Stimulated activated CD4-positive, alpha-beta T cell treated with anti-CD3 and anti-CD28 coated beads, Interleukin-1b, Interleukin-23, amount 100 ng/mL, for 48 hours (primary cell): ENCODE results near the gene NINL.
A peak's percentile ranks its signal among the peaks of the same experiment; 100 is the strongest.

ENCODE experiments used
- DNase-seq: peaks from one replicate; pipeline ENCODE4 v3.0.0-alpha.2; 2020

Gene NINL

GRCh38 chr20:25460566-25461280 lies 124.6 kb downstream of the NINL start:
- DNase-seq = no peak

- no peak for DNase-seq
These were observed 125.3 kb downstream of the NINL start for GRCh38 chr20:25459916-25460535.

GRCh38 chr20:25459111-25459830 lies 126.1 kb downstream of the NINL start:
- no peak for DNase-seq

GRCh38 chr20:25457886-25458680 lies 127.2 kb downstream of the NINL start:
- DNase-seq = no peak

GRCh38 chr20:25454153-25454900 lies 131.0 kb downstream of the NINL start:
- no peak for DNase-seq

GRCh38 chr20:25453035-25453810 lies 132.1 kb downstream of the NINL start:
- no peak for DNase-seq

GRCh38 chr20:25452333-25452732 lies 133.0 kb downstream of the NINL start:
- no peak for DNase-seq

- DNase-seq = no peak
These were observed 137.7 kb downstream of the NINL start for GRCh38 chr20:25447671-25448070.

- no peak for DNase-seq
These were observed 140.8 kb downstream of the NINL start for GRCh38 chr20:25444556-25444955.

- no peak for DNase-seq
These were observed 146.0 kb downstream of the NINL start for GRCh38 chr20:25439328-25439727.

GRCh38 chr20:25437153-25437581 lies 148.2 kb downstream of the NINL start:
- no peak for DNase-seq

GRCh38 chr20:25424536-25424935 lies 160.8 kb downstream of the NINL start:
- DNase-seq = no peak

- DNase-seq = no peak
These were observed 163.3 kb downstream of the NINL start for GRCh38 chr20:25422032-25422431.

- no peak for DNase-seq
These were observed 164.2 kb downstream of the NINL start for GRCh38 chr20:25421102-25421501.

- DNase-seq = no peak
These were observed 166.6 kb downstream of the NINL start for GRCh38 chr20:25418776-25419175.

- no peak for DNase-seq
These were observed 176.4 kb downstream of the NINL start for GRCh38 chr20:25408890-25409289.

GRCh38 chr20:25408170-25408547 lies 177.2 kb downstream of the NINL start:
- no peak for DNase-seq

GRCh38 chr20:25407311-25408169 lies 177.8 kb downstream of the NINL start, which contains the start of gene GINS1:
GINS1 (plus strand) TSS chr20:25407673; CDS start chr20:25407821, 148 bp downstream.
- DNase-seq = peak; percentile 89
